OCI-LY1 (cell line): ENCODE results near the gene ESYT2.

Source experiments
- EZH2 ChIP-seq: fragments of 200-600 bp; sonication (generic), shearing (Covaris generic); IDR thresholded peaks from 2 replicates; pipeline ENCODE4 v1.8.0; 2017; ENCODE audit warnings: borderline replicate concordance, mixed run types, mild to moderate bottlenecking, antibody characterized with exemption, low read length, moderate library complexity, mixed read lengths
- TF ChIP-seq, protein P1 (sequence below): fragments of 200-600 bp; sonication (generic), shearing (Covaris generic); IDR thresholded peaks from 2 replicates; pipeline ENCODE4 v1.5.1; 2017; ENCODE audit warnings: mild to moderate bottlenecking, antibody characterized with exemption, low read length, moderate library complexity, mixed read lengths

- TF ChIP-seq, protein P1, sequence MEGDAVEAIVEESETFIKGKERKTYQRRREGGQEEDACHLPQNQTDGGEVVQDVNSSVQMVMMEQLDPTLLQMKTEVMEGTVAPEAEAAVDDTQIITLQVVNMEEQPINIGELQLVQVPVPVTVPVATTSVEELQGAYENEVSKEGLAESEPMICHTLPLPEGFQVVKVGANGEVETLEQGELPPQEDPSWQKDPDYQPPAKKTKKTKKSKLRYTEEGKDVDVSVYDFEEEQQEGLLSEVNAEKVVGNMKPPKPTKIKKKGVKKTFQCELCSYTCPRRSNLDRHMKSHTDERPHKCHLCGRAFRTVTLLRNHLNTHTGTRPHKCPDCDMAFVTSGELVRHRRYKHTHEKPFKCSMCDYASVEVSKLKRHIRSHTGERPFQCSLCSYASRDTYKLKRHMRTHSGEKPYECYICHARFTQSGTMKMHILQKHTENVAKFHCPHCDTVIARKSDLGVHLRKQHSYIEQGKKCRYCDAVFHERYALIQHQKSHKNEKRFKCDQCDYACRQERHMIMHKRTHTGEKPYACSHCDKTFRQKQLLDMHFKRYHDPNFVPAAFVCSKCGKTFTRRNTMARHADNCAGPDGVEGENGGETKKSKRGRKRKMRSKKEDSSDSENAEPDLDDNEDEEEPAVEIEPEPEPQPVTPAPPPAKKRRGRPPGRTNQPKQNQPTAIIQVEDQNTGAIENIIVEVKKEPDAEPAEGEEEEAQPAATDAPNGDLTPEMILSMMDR, result no peak
- no peak for TF ChIP-seq EZH2
Measured at GRCh38 chr7:158682456-158682855, 146.9 kb downstream of the ESYT2 start.
